Activated CD4-positive, alpha-beta T cell treated with anti-CD3 and anti-CD28 coated beads, Interleukin-2, amount 50 U/mL, for 24 hours (primary cell): ENCODE results near the gene MYH6.

Experiments
- DNase-seq, 2 donors: peaks; one replicate each; pipeline ENCODE4 v3.0.0-alpha.2; 2020; ENCODE audit warnings: low read depth in 1 of 2, low spot score in 1 of 2

MYH6 gene

DNA sequence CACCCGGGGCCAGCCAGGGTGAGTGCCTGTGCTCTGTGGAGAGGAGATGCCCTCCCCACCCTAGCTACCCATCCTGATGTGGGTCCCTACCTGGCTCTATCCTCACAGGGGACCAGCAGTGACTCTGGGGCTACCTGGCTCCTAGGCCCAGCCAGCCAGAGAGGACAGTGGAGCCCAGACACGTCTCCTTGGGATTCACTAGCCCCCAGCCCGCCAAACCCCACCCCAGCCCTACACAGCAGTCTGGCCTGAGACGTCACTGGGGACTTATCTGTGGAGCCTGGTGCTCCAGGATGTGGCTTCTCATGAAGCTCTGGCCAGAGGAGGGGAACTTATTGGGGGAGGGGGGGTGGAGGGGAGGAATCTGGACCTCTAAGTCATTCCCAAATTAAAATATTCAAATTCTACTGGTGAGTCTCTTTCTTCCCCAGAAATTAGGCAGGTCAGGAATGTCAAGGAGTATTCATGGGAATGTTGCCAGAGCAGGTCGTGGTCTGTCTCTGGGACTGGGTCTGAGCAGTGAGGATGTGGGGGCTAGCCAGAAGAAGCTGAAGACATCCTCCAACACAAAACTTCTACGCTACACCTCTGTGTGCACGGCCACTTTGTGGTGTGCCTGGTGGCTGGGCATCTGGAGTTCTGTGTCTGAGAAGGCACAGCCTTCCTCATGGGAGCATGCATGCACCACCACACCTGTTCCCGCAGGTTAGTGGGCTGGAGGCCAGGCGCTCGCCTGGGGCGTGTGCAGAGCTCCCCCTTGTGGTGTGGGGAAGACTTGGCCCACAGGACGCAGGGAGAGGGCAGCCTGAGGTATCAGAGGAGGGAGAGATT lies 28.5 kb downstream of the MYH6 start:
- peak; percentile 45 to 49 for DNase-seq

DNA sequence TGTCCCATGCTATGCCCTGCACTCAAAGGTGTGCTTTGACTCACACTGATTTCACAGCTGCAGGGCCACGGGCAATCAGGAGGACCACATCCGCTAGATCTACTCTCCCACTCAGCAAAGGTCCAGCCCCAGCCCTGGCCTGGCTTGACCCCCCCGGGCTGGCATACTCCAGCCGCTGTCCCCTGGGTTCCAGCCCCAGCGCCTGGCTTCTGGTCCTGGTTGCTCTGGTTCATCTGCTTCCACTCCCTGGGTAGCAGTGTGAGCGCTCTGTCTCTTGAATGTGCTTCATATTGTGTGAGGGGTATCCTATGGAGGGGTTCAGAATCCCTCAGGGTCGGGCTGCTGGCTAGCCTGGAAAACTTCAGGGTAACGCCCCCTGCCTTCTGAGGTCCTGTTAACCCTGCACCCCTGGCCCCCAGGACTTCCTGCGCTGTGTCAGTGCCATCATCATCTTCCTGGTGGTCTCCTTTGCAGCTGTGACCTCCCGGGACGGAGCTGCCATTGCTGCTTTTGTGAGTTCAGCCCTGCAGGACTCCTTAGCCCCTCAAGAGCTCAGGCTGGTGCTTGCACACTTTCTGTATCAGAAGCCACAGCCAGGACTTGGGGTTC lies 29.4 kb downstream of the MYH6 start:
- DNase-seq = no peak

DNA sequence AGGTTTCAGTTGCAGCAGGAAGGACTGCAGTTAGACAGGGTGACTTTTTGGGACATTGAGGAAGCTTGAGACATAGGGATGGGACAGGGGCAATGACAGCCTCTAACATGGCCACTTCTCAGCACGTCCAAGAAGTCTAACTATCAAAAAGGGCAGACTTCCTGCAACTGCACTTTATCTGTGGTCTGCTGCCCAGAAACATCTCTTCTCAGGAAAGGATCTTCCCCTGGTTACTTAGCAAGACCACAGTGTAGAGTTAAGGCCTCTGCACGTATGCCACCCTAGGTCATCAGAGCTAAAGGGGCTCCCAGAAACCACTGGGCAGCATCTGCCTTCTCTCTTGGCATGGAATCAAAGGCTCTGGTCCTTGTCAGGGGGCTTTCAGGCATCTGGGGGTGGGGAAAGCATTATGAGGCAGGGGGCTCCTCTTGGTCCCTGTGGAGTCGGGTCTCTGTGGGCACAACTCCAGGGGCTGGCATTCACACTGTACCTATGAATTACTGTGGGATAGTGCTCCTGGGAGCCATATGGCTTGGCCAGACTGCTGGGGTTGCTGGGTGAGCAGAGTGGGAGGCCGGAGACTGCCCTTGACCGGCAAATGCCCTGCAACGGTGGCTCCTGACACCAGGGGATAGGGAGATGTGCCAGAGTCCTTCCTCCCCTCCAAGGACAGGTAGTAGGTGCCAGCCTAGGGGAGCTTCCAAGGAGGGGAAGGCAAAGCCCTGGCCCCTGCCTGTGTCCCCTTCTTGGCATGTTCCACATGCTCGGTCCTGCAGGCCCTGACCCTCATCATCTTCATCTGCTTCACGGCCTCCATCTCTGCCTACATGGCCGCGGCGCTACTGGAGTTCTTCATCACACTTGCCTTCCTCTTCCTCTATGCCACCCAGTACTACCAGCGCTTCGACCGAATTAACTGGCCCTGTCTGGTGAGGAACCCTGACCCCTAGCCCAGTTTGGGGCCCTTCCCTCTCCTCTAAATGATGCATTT lies 30.2 kb downstream of the MYH6 start:
- no peak for DNase-seq

DNA sequence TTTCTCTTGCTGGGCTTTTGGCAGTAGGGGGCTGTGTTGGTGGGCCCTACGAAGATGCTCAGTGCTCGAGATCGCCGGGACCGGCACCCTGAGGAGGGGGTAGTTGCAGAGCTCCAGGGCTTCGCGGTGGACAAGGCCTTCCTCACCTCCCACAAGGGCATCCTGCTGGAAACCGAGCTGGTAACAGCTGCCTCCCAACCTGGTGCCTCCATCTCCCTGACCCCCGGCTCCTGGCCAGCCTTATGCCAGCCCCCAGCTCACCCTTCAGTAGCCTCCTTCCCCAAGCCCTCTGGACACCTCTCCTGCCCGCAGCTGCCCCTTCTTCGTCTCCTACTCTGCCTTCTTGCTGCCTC lies 30.9 kb downstream of the MYH6 start:
- DNase-seq = no peak

DNA sequence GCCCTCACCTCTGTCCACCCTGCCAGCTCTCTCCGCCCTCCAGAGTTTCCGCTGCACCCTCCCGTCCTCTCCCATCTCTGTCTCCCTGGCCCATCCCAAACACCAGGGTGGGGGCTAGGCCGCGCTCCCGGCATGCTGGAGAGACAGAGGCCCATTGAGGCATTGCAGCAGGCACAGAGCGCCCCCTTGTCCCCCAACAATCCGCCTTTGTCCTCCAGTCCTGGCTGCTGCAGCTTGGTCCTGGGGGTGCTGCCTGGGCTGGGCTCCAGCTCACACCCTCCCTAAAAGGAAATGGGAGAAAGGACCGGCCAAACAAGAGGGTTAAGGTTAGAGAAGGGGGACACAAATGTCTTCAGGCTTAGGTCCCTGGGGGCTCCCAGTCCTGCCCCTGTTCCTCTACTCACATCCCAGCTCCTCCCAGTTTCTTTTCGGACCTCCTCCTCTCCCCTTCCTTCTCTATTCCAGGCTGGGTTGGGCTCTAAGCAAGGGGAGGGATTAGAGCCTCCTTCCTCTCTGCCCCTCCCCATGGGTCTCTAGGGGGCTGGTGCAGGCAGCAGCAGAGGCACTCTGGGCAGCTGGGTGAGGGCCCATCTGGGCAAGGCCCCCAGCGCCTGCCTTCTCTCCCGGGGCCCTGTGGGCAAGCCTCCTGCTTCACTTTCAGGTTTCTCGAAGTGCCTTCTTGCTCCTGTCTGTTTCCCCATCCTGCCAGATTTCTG lies 31.4 kb downstream of the MYH6 start, which contains the start of gene CMTM5:
Gene CMTM5, plus strand, starts transcription at position 565 of the 716 bp plus-strand sequence. CDS start 206 bp downstream, outside the sequence.
- no peak for DNase-seq

DNA sequence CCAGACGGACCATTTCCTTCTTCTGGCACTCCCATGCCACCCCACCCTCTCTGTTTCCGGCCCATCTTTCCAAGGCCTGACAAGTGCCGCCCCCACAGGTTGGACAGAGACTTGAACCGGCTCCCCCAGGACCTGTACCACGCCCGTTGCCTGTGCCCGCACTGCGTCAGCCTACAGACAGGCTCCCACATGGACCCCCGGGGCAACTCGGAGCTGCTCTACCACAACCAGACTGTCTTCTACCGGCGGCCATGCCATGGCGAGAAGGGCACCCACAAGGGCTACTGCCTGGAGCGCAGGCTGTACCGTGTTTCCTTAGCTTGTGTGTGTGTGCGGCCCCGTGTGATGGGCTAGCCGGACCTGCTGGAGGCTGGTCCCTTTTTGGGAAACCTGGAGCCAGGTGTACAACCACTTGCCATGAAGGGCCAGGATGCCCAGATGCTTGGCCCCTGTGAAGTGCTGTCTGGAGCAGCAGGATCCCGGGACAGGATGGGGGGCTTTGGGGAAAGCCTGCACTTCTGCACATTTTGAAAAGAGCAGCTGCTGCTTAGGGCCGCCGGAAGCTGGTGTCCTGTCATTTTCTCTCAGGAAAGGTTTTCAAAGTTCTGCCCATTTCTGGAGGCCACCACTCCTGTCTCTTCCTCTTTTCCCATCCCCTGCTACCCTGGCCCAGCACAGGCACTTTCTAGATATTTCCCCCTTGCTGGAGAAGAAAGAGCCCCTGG lies 32.4 kb downstream of the MYH6 start:
- no peak for DNase-seq

DNA sequence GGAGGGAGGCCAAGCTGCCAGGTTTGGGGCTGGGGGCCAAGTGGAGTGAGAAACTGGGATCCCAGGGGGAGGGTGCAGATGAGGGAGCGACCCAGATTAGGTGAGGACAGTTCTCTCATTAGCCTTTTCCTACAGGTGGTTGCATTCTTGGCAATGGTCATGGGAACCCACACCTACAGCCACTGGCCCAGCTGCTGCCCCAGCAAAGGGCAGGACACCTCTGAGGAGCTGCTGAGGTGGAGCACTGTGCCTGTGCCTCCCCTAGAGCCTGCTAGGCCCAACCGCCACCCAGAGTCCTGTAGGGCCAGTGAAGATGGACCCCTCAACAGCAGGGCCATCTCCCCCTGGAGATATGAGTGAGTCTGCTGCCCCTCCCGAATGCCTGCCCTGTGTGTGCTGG lies 35.0 kb downstream of the MYH6 start:
- DNase-seq = no peak

DNA sequence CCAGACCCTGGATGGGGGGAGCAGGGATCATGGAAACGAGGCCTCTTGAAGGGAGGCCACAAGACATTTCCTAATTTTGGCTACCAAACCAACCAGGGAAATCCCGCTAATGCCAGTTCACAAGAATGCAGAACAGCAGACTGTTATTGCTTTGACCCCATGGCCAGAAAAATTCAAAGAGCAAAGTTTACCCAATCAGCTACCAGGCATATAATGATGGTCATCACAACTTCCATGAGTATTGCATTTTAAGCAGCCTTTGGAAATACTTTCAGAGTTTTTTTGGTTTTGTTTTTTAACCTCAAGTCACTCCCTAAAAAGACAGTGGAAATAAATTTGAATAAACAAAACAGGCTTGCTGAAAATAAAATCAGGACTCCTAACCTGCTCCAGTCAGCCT lies 35.6 kb downstream of the MYH6 start, which contains the start of gene IL25:
Gene IL25, plus strand, starts transcription at position 301 of the 400 bp plus-strand sequence.
- DNase-seq = no peak

DNA sequence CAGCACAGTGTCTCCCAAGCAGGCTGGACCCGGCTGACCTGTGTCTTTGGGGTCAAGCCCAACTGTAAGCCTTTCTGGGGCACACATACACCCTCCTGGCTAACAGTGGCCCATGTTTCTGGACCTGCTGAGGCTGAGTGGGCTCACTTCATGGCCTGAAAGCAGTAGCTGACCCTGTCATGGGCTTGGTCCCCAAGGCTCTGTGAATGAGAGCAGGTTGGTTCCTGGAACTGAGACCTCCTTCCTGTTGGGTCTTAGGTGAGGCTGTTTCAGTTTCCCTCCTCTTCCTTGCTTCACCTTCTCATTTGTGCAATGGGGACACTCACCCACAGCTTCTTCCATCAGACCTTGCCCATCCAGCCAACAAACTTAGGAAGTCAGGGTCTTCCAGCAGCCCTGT lies 36.2 kb downstream of the MYH6 start:
- DNase-seq = no peak

DNA sequence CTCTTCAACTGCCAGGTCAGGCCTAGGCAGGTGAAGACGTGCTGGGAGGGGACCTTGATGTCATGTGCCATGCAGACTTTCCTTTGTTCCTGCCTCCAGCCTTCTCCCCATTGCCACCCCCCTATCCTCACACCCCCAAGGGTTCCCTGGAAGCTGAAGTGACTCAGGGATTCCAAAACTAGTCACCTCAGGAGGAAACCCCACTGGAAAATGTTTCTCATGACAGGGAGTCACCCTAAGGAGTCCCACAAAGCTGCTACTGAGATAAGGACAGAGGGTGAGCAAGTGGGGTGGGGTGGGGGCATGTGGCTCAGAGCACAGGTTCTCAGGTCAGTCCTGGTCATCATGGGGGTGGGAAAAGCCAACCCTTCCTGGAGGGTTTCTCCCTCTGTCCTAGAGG lies 37.9 kb downstream of the MYH6 start:
- no peak for DNase-seq

DNA sequence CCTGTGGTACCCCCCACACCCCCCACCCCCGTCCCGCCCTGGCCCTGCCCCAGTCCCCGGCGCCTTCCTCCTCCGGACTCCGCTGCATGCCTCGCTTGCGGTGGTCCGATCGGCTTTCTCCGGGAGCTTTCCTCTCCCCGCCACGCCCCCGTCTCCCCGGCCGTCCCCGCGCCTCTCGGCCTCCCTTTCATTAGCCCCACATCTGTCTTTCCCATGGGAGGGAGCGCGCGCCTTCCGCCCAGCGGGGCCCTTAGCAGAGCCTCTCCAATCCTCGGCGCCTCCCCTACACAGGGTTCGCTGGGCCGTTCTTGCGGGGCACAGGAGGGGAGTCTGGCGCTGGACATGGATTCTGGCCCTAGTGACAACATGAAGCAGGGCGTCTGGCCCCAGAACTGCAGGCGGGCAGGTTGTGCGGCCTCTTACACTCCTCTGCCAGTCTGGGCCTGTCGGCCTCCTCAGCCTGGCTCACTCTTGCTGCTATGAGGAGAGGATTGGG lies 41.6 kb downstream of the MYH6 start:
- no peak for DNase-seq

DNA sequence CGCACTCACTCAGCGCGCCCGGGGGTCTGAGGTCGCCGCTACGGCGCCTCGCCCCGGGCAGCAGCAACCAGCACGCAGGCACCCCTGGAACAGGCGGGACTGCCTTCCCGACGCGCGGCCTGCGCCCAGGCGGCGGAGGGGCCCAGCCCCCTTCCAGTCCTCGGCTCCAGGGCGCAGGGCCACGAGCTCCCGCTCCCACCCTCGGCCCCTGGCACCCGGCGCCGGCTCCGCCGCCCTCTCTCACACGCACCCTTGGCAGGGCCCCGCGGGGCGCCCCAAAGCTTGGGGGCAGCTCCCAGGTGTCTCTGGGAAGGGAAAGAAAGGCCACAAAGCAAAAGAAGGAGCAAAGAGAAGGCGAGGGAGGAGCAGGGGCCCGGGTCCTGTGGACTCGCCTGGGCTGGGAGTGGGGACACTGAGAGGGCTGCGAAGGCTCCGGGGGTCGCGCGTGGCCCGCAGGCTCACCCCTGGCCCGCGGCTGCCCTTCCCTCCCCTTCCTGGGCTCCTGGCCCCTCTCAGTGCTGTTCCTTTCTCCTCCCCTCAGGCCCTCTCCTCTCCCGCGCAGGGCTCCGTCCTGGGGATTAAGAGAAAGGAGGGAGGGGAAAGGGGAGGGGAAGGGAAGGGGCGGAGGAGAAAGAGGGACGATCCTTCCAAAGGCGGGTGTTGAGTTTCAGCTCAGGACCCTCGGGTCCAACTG lies 42.2 kb downstream of the MYH6 start:
- no peak for DNase-seq

DNA sequence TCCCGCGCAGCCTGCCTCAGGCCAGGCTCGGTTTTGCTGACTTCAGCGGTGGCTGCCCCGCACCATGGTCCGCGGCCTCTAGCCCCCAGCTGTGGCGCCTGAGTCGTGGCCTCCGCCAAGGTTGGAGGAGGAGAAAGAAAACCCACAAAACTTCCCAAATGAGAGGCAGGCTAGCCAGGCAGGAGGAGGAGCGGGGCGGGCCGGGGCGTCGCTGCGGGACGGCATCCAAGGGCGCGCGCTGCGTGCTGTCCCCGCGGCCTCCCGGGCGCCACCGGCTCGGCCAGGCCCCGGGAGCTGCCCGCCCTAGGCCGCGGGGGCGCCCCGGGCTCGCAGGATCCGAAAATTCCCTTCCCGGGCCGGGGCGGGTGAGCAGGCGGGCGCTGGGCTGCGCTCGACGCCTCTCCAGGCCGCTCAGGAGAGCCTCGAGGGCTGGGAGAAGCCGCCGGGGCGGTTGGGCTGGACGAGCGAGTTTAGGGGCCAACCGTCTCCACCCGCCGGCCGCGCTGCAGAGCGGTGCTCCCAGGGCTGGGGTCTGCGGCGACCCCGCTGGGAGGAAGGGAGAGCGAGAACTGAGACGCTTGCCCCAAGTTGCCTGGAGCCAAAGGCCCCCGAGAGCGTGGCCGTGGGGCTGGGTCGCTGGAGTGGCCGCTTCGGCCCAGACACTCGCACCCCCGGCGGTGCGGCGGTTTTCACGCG lies 42.9 kb downstream of the MYH6 start, which contains the start of gene EFS:
Gene EFS, minus strand, starts transcription at position 137 of the 696 bp plus-strand sequence. CDS start 147 bp downstream, outside the sequence.
- DNase-seq = no peak

DNA sequence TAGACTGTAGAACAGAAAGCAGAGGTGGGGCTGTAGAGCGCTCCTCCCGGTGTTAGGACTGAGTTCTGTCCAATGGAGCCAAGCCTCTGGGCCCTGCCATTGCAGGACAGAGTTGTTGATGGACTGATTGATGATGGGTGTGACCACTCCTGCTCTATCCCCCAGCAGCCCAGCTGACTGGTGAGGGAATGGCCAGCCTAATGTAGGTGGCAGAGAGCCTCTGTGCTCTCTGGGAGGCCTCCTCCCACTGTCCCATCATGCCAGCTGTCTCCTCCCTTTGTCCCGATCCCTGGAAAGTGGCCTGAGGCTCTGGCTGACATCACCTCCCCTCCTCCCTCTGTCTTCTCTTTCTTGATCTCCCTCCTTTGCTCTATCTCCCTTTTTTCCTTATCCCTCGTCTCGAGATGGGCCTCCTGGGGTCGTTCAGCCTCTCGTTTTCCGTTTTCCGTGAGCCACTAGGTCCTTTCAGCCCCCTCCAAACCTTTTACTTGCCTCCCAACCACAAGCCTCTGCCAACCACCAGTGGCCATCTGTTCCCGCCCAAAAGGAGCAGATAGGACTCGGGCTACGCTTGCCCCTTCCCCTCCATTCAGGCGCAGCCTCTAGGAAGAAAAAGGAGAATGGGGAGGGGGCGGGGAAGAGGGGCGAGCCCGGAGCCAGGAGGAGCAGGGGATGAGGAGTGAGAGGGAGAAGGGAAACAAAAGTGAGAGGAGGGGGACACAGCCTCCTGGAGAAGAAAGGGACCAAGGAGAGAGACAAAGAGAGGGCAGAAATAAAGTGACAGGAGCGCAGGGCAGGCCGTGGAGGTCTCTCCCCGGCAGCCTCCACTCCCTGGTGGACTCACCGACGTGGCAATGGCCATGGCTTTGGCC lies 43.7 kb downstream of the MYH6 start:
- no peak for DNase-seq

DNA sequence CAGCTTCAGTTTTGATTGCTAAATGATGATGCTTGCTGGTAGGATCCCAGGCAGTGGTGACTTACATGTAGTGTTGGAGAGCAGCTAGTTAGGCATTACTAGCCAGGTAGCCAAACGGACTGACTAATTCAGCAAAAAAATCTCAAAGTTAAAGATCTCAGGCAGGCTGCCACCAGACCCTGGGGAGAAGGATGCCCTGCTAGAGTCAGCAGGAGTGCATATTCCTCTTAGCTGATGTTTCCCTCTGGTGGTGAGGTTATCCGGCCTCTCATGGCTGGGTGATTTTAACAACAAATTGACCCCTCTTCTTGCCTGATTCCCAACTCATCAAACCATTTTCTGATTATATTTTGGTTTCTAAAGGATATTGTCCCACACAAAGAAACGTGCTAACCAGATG lies 45.9 kb downstream of the MYH6 start:
- DNase-seq = no peak

DNA sequence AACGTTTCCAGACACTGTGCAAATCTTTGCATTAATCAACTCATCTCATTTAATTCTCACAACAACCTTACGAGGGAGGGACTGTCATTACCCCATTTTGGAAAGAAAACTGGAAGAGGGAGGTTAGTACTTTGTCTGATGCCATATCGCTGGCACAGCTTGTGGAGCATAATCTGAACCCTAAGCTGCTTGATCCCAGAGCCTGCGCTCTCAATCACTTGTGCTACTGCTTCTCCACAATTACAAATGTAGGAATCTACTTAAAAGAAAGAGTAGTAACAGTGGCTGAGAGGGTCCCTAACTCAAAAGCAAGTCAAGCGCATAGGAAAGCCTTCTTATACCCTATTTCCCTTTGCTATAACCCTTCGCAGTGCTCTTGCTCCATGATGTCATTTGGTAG lies 46.3 kb downstream of the MYH6 start:
- no peak for DNase-seq

DNA sequence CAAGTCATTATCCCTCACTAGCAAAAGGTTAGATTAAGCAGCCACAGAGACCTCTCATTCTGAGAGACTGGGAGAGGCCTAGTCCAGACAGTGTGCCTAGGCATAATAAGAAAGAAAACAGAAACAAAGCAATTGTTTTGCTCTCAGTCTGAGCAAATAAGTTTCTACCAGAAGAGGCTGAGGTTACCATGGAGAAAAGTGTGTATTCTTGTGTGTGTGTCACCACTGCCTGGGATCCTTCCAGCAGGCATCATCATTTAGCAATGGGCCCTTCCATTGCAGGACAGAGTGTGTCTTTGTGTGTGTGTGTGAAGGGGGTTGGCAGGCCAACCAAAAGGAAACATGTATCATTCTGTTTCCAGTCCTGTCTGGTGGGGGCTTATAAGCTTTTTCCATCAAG lies 46.8 kb downstream of the MYH6 start:
- no peak for DNase-seq

DNA sequence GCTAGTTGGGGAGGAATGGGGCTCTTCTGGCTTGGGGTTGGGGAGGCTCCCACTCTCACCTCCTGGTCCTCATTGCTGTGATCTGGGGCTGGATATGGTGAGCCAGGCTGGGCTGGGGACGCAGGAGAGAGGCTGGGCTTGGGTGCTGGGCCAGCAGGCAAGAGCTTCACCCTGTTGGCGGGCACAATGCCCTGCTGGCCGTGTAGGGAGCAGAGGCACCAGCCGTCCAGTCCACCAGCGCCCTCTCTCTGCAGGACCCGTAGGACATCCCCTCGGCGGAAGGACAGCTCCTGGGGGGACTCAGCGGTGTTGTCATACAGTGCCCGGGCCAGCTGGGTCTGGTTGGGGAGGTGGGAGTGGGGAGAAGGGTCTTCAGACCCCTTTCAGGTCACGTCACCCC lies 47.6 kb downstream of the MYH6 start:
- DNase-seq = no peak
